Kidney epithelial cell (primary cell): ENCODE measurements around the gene SRRM2. TPM values are rescaled to one million over a fixed set of nuclear protein-coding genes. Genes with fewer than 3 reads are reported as not detected.

Source experiments
- DNase-seq: peaks from one replicate; pipeline ENCODE4 v3.0.0-alpha.2; 2010; ENCODE audit warnings: low read depth
- H3K27me3 ChIP-seq: 2 replicates; pipeline ENCODE4 v1.6.0; 2011; ENCODE audit warnings: low read length; ENCODE audit not compliant: control insufficient read depth, insufficient read depth
- H3K36me3 ChIP-seq: 2 replicates; pipeline ENCODE4 v1.5.1; 2011; ENCODE audit warnings: low read length; ENCODE audit not compliant: control insufficient read depth, insufficient read depth
- H3K4me3 ChIP-seq: 2 replicates; pipeline ENCODE4 v1.5.1; 2011; ENCODE audit warnings: low read depth, mild to moderate bottlenecking, control low read depth, low read length
- total RNA-seq: library from RNA; depleted of rRNA; stranded (reverse); fragments of >200 nt; gene quantifications from 2 replicates; pipeline ENCODE4 v1.2.3, GENCODE V29; 2015
- TF ChIP-seq, protein P1 (sequence below): IDR thresholded peaks from 2 replicates; pipeline ENCODE4 v1.5.1; 2011; ENCODE audit warnings: mild to moderate bottlenecking, moderate library complexity, low read length, control low read depth, inconsistent platforms; ENCODE audit not compliant: insufficient read depth, poor library complexity, severe bottlenecking

The SRRM2 gene
- total RNA-seq, 1 donor from 2014 or later = 82.6 TPM

DNA sequence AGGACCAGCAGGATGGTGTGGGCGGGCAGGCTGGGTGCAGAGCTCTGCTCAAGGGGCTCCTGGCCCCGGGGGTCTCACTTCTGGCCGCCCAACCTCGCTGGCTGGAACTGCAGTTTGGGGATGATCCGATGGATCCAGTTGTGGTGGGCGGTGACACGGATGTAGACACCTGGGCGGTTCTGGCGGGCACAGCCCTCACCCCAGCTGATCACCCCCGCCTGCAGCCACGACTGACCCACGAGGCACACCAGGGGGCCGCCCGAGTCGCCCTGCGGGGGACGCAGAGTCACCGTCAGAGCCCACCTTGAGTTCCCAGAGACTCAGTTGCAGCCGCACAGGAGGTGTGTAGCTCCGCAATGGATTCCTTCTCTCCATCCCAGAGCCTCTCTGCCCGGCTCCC lies 39.9 kb upstream of the SRRM2 start:
- Histone ChIP-seq H3K27me3 (peaks cover 20% of the 10 kb centered on the region), H3K36me3 (no peaks in the 10 kb centered on the region), H3K4me3 (no peak overlapping the region)
- DNase-seq = no peak
- TF ChIP-seq, protein P1, sequence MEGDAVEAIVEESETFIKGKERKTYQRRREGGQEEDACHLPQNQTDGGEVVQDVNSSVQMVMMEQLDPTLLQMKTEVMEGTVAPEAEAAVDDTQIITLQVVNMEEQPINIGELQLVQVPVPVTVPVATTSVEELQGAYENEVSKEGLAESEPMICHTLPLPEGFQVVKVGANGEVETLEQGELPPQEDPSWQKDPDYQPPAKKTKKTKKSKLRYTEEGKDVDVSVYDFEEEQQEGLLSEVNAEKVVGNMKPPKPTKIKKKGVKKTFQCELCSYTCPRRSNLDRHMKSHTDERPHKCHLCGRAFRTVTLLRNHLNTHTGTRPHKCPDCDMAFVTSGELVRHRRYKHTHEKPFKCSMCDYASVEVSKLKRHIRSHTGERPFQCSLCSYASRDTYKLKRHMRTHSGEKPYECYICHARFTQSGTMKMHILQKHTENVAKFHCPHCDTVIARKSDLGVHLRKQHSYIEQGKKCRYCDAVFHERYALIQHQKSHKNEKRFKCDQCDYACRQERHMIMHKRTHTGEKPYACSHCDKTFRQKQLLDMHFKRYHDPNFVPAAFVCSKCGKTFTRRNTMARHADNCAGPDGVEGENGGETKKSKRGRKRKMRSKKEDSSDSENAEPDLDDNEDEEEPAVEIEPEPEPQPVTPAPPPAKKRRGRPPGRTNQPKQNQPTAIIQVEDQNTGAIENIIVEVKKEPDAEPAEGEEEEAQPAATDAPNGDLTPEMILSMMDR = no peak

- Histone ChIP-seq H3K27me3 (peaks cover 20% of the 10 kb centered on the region), H3K4me3 (no peak overlapping the region), H3K36me3 (no peaks in the 10 kb centered on the region)
- TF ChIP-seq, protein P1 = no peak
- no peak for DNase-seq
Measured at GRCh38 chr16:2713523-2713922, 38.9 kb upstream of the SRRM2 start.

- H3K36me3 ChIP-seq = no peaks in the 10 kb centered on the region
- TF ChIP-seq, protein P1 = no peak
- DNase-seq = no peak
- no peak overlapping the region for H3K4me3 ChIP-seq
- H3K27me3 ChIP-seq = peaks cover 20% of the 10 kb centered on the region
Measured at GRCh38 chr16:2713985-2714774, 38.3 kb upstream of the SRRM2 start.

DNA sequence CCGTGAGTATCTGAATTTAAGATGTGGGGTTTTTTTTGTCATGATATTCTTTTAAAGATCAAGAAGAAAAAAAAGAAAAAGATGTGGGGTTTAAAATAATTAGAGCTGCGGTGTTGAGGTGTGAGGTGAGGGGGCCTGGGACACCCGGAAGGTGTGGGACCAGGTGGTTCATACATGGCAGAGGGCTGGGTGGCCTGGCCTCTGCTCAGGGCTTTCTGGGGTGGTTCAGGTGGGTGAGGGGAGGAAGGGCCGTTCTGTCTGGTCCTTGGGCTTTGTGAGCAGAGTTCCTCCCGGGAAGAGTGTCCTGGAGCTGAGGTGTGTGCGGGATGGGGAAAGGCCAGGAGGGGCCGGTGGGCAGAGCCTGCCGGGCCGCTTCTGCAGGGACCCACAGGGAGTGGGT lies 37.4 kb upstream of the SRRM2 start:
- DNase-seq = no peak
- Histone ChIP-seq H3K36me3 (no peaks in the 10 kb centered on the region), H3K4me3 (no peak overlapping the region), H3K27me3 (peaks cover 20% of the 10 kb centered on the region)
- TF ChIP-seq, protein P1 = no peak

GRCh38 chr16:2715519-2715918 lies 36.9 kb upstream of the SRRM2 start:
- DNase-seq = no peak

More at GRCh38 chr16:2715519-2715918, 36.9 kb upstream of the SRRM2 start:
- H3K4me3 ChIP-seq = no peak overlapping the region
- peaks cover 20% of the 10 kb centered on the region for H3K27me3 ChIP-seq
- TF ChIP-seq, protein P1 = no peak
- H3K36me3 ChIP-seq = no peaks in the 10 kb centered on the region
